DMS79 treated with DMSO at 0.1 percent for 48 hours (cell line): Measurements from ENCODE around the gene DCHS2.
"Not testable (repeated sequence)": the region's sequence is repeated elsewhere in the genome, so short reads cannot be mapped to it uniquely, and the experiment has no call there.

Source experiments
- DNase-seq: peaks from one replicate; lab custom pipeline; 2025; lab: John Stamatoyannopoulos, UW

DCHS2 gene

DNA sequence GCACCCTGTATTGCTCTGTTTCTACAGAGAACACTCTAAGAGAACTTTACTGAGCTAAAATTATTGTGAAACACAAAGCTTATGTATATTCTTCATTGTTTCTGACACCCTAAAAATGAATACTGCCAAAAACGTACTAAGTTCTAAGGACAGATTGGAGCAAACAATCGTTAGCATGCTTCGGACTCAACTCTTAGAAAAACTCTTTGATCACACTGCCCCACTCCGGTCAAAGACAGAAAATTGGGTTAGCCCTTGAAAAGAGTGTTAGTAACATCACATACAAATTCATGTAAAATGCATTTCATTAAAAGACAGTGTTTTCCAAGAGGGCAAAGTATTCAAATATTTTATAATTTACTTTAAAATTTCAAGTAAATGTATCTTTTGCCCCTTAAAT, 177.4 kb downstream of the DCHS2 start:
- DNase-seq: no peak

DNA sequence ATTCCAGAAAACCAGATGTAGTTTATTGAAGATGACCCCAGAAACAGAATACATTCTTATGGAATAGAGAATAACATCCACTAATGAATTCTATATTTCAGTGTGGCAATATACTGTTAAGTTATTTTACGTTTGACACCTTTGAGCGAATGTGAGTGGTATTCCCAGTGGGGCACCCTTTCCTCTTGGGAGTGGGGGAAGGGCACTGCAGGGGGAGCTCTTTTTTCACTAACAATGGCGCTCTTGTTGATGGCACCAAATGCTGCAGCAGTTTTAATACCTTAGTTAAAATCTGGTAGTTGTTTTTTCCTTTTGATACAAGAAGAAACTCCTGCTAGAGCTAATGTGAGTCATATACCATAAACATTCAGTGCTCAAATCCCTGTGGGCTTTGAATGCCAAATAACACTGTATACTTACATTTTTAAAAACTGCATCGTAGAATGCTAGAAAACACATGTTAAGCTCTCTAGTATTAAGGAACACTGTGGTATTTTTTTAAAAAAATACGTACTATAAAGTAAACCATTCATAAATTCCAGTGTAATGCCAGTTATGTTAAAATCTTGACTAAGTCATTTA, 178.5 kb downstream of the DCHS2 start:
- no peak for DNase-seq

DNA sequence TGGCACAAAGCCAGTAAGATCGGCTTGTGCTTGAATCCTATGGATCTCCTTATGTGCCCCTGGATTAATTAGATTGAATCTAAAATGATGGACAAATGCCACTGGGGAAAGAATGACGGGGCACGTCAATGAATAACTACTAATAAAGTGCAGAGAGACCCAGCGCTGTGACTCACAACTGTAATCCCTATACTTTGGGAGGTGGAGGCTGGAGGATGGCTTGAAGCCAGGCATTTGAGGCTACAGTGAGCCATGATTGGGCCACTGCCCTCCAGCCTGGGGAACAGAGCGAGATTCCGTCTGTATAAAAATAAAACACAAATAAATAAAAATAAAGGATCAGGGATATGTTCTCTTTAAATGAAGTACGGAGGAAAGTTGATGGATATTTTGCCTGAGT, 179.4 kb downstream of the DCHS2 start:
- DNase-seq: no peak

DNA sequence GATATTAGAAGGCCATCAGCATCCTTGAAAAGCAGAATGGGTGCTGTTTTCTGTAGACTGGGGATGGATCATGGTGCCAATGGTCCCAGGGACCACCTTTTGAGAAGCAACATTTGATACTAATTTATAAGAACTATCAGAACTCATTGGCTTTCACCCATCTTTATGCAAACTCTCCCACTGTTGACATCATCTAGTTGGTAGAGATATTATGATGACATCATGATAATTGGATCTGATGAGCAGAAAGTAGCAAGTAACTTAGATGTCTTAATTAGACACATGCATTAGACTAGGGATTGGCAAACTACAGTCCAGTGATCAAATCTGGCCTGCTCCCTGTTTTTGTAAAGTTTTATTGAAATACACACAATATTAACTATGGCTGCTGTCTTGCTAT, 181.0 kb downstream of the DCHS2 start:
- no peak for DNase-seq

DNA sequence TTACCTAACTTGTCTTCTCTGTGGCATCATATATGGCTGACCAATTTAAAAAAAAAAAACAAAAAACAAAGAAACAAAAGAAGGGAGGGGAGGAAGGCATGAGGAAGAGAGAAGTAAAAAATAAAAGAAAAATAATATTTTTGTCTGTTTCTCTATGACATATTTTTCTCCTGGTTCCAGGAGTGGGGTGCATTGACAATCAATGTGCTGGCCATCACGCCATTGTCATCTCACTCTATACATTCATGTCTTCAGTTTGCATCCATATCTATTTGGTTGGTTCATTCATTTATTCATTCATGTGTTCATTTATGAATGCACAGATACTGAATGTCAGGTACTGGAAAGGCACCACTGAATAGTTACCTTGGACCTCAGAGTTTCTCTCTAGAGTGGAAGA, 183.4 kb downstream of the DCHS2 start:
- no peak for DNase-seq

DNA sequence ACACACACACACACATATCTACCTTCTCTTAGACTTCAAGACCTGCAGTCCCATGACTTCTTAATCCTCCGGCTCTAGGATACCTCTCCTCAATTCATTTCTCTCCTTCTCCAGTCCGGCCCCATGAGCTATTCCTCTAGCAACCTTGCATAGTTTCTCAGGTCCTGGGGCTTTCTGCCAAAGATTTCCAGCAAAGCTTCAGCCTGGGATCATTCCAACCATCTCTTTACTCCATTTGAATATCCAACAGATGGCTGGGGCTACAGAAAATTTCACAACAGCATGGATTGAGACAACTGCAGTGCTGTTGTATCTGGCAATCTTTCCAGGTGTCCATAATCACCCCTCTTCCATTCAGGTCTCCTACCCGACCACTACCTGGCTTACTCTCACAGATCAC, 184.1 kb downstream of the DCHS2 start:
- no peak for DNase-seq

DNA sequence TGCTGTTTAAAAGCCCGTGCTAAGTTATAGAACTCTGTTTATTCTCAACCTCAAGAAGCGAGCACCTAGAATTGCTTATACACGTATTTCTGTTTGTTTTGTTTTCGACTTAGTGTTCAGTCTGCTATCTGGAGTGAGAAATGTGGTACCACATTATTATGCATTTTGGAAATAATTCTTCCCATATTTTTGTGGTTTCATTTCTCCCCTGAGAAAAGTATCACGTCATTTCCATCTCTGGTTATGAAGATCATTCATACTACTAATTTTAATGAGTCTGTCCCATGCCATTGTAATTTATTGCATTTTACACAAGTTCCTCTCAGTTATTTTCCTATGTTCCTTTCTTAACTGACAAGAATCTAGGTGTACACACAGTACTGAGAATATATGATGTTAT, 186.0 kb downstream of the DCHS2 start:
- no peak for DNase-seq

DNA sequence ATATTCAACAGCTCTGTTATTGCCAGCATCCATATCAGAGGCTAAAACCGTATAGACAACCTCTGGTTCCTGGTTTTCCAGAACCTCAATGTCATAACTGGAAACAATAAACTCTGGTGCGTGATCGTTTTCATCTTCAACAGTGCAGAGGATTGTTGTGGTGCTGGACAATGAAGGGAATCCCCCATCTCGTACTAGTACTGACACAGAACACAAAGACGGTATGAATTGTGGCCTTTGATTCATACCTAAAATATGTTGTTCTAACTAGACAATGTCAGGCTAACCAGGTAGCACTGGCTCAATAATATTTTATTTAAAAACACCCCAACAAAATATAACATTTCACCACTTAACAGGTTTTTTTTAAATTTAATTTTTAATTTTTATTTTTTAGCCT, 186.9 kb downstream of the DCHS2 start:
- DNase-seq: no peak

DNA sequence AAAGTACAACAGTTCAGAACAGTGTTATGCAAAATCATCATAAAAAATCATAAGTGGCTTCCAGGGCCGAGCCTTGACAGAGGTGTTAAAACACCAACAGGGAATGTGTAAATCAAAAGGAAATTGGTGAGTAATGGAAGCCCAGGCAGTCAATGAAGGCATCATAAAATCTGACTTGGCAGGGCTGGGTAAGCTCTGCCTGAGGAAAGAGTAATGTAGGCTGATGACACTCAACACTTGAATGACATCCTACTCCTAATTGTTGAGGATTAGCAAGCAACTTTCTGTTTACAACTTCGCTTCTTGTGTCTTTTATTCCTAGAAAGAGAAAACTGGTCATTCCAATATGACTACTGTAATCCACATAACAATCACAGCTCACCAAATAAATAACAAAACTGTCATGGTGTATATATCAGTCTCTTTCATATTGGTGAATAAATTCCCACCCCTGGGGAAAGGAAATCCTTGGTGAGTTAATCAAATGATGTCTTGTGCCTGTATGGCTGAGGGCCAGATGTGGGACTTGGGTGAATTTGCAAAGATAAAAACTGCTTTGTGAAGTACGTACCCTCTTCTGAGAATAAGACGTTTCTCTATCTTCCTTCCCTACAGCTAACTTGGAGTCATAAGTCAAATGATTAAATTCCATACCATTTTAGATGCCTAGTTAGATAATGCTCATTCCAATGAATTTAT, 196.8 kb downstream of the DCHS2 start:
- DNase-seq: no peak

DNA sequence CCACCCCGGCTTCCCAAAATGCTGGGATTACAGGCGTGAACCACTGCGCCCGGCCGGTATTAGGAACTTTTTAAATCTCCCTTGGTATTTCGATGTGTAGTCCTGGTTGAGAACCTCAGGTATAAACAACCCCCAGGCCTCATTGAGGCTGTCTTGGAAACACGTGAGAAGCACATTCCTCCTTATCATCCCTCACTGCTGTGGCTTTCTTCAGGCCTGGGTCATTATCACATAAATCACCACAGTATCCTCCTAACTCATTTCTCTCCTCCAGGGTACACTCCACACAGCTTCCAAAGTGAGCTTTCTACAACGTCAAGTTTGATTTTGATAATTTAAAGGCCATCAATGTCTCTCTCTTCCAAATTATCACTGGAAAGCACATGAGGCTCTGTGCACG, 198.2 kb downstream of the DCHS2 start:
- no peak for DNase-seq

DNA sequence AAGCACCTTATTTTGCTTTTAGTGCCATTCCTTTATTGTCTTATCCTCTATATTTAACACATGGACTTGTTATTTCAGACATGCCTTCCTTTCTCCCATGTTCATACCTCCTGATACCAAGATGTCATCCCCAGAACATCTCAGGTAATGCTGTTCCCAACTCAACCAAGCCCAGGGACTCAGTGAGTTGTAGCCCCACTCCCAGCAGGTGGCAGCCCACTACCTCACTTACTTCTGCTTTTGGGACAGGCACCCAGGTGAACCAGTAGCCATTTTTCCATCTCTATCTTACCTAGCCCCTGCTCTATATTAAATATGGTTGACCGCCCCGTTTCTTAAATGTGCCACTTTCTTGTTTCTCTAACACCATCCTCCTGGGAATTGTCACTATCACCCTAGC, 199.0 kb downstream of the DCHS2 start:
- no peak for DNase-seq

DNA sequence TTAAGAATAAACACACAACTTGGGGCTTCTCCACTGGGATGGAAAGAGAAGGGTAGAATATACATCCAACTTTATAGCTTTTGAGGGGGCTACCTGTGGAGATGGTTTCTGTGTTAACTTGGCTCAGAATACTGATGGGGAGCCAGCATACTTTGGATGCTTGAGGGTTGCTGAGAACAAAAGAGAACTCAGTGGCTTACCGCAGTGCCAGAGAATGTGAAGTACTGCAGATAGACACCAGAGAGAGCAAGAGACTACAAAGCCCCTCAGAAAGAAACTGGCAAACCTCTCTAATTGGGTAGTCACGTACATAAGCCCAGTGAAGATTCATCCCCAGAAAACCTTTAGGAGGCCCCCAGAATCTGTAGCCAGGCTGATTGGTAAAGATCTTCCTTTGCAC, 214.4 kb downstream of the DCHS2 start:
- DNase-seq: no peak

DNA sequence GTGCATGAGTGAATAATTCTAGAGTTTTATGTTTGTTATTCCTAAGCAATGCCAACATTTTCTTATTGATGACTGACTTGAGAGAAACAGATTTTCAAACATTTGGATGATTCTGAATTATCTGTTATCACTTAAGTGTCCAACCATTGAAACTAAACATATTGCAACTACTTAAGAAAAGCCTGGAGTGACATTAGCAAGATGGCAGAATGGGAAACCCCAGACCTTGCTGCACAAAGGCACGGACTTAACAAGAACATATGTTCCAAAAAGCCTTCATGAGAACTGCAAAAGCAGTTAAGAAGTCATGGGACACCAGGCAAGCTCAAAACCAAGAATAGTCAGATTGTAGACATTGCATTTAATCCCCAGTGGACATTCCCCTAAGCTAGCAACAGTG, 215.1 kb downstream of the DCHS2 start:
- DNase-seq: no peak

DNA sequence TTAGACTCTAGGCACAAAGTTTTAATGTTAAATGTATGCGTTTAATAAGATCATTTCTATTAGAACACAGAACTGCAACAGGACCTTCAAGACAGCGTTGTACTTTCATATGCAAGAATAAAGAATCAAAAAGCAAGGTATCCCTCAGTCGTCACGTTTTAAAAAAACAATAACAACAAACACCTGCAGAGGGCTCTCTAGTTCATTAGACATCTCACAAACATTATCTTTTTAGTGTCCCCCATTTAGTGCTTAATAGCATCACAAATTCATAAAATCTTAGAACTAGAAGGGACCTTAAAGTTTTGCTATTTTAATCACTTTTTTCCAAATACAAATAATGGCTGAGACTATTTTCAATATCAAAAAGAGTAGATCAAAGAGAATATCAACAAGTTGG, 236.6 kb downstream of the DCHS2 start:
- DNase-seq: no peak

DNA sequence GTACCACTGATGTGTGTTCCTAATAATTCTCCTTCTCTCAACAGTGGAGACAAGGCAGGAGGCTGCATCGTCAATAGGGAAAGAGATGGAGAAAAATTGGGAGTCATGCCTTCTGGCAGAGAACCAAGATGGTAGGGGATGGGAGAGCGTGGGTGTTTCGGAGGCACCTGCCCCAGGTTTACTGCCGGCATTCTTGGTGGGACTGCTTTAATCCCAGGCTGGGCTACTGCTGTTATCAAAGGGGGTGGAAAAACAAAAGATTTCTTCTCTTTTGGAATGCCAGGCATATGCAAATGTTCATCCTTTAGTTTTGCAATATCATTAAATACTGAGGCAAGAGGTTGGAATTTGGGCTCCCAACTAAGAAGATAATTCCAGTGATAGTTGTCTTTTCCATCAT, 257.0 kb downstream of the DCHS2 start:
- DNase-seq: no peak

DNA sequence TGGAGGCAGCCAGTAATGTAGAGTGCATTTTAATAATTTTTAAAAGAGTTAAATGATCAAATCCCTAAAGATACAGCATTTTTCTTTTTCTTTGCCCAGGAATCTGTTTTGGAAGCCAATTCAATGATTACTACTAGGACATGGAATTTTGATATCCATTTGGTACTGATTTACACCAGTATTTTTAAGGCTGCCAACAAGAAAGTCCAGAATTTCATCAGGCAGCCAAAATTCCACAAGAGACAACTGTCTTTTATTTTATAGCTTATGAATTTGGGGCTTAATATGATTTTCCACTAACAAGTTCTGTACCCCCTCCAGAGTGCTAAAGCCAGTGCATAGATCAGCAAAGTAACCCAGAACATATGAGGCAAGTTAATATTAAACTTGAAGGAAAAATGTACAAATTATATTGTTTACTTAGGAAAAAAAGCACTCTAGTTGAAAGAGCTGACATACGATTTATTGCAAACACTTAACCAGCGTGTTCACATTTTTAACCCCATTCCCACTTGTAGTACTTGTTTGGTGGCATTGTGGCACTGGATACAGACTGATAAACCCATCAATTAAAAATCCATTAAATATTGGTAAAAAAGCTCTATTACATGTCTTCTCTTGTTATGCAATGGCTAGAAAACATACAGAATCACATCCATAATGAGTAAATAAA, 259.7 kb downstream of the DCHS2 start:
- DNase-seq: no peak

DNA sequence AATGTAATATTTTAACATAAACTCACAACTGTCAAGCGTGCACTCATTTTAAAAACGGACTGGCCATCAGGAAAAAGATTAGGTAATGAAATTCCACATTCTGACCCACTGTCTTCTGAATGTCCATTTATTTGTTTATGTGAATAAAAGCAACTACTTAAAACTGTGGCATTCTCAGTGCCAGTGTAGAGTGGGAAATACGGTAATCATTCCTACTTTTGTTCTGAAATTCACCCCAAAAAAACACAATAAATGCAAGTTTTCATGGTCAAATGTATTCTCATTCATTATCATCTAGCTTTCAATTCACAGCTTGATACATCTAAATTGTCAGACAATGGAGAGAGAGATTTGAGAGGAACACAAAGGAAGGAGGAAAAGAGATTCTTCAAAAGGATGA, 260.9 kb downstream of the DCHS2 start:
- DNase-seq: no peak

DNA sequence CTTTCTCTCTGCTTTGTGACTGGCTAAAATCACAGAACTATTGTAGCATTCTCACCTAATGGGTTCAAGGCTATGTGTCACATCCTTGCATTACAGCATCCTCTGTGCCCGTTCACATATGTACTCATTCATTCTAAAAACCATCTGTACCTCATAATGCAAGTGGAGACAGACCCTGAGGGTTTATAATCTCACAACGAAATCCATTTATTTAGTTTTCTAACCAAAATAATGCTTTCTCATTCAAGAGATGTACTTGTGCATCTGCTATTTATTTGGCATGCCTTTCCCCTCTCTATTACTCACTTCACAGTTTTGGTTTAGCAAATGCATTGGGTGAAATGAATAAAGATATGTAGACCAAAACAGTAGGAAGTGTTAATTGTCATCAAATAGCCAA, 261.5 kb downstream of the DCHS2 start:
- no peak for DNase-seq

DNA sequence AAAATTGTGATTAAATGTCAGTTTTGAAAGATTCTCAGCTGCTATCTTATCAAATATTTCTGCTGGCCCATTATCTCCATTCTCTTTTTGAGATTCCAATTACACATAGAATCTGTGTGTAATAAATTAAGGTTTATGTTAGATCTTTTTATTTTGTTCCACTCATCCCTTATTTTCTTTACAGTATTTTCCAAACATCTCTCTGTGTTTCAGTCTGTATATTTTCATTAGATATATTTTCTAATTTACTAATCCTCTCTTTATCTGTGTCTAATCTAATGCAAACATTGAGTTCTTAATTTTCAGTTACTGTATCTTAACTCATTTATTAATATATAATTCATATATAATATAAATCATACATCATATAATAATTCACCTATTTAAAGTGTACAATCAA, 268.7 kb downstream of the DCHS2 start:
- DNase-seq: no peak

DNA sequence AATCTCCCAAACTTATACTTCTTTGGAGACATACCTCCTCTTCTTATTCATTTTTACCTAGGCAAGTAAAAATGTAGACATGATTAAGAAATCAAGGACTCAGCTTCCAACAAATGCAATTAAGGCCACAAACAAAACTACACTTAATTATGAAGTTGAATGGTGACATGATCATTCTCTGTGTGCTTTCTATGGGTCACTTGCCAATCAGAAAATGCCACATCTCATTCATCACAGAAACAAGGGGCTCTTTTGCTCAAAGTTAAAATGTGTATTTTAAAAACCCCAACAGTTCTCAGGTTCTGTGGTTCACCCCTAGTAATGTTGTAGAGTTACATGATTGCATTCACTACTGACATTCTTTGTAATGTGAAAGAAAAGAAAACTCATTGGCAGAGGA, 273.5 kb downstream of the DCHS2 start:
- DNase-seq: no peak

DNA sequence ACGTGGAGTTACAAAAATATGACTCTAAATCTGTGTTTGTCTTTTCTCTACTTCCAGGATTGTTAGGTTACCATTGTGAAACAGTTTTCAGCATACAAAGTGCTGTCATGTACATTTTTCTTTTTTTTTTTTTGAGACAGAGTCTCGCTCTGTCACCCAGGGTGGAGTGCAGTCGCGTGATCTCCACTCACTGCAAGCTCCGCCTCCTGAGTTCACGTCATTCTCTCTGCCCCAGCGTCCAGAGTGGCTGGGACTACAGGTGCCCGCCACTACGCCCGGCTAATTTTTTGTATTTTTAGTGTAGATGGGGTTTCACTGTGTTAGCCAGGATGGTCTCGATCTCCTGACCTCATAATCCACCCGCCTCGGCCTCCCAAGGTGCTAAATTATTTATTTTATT, 274.2 kb downstream of the DCHS2 start:
- not testable (repeated sequence) for DNase-seq

DNA sequence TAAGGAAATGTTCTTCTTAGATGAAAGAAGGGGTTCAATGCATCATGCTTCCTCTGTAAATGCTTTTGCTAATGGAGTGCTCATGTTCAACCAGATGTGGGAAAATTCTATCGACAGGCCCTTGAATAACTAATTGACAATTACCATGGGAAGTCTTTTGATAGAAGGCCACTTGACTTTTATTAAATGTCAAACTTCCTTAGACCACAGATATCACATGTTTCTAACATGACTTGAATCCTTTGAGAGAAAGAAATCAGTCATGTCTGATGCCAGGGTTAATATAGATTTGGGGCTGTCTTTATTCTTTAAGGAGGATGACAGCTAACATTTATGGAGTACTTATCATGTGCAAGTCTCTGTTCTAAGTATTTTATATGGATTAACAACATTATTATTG, 280.1 kb downstream of the DCHS2 start:
- no peak for DNase-seq

DNA sequence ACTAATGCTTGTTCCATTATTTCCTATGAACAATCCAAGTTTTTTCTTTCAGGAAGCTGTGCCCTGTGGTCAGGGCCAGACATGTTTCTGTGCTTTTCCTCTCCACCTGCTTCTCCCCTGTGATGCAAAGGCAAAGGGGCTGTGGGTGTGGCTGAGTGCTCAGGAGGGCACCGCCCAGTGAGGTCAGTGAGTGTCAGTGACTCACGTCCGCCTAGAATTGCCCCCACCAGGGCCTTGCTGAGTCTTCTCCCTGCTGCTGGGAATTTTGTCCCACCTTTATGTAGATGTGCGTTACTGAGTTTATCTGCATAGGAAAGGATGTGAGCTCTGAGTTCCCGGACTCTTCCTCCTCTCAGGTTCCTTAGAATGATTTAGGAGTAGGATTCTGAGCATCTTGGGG, 283.2 kb downstream of the DCHS2 start:
- DNase-seq: no peak

DNA sequence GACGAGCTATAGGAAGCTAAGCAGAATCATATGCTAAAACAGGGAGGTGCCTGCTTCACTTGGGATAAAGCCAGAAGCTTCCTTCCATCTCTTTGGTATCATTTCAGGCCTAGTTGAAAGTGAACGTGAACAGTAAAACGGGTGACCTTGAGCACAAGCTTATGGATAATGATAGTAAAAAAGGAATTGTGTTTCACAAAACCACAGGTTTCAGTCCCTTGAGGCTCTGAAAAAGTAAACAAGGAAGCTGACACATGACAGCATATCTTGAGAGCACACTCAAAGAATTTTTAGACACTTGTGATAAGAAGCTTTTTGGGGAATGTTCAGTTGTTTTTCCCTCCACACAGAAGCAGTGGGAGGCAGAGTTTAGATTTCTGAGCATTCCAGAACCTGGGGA, 286.1 kb downstream of the DCHS2 start:
- DNase-seq: no peak
